Measurements from ENCODE around the gene CCDC88B. TPM values are rescaled to one million over a fixed set of nuclear protein-coding genes. Genes with fewer than 3 reads are reported as not detected.

CCDC88B gene
- polyA plus RNA-seq, 1 donor from 2014 or later, result 1.3 TPM

DNA sequence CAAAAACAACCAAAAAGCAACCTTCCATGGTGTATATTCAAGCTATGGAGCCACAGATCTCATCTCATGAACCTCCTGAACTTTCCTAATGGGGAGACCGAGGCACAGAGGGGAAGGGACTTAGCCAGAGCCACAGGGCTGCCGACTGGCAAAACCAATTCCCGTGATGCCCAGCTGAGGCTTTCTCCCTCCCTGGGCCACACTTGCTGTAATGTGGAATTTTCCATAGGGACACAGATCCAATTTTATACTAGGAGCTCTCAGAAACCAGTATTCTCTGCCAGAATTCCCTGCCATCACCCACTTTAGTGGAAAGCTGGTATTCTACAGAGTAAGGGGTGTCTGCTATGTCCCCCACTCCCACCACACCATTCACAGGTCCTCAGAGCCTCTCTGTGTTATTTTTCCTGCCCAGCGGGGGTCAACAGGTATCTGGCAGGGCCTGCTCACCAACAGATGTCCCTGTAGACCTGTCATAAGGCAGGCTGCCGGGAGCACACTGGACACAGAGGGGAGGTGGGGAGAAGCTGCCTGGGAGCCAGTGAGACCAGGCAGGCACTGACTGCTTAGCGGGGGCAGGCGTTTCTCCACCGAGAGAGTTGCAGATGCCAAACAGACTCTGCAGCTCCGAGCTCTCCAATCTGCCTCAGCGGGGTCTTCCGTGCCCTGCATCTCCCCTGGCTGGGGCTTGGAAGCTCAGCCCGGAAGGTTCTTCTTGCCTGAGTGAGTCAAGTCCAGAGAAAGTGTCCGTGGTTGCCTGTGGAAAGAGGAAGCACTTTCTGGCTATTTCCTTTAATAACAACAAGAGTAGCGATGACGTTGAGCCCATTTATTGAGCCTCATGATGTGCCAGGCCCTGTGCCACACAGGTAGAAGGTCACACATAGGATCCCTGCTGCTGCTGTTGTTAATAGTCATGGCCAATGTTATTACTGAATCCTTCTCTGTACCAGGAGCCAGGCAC is 45.3 kb downstream of the CCDC88B start:
- Histone ChIP-seq H3K27me3 (ENCODE audit: insufficient read depth, low read depth, low read length) (no peaks in the 10 kb centered on the region), H3K9me3 (ENCODE audit: low read length) (no peaks in the 10 kb centered on the region), H3K9ac (ENCODE audit: low read length) (no peak overlapping the region), H2AFZ (ENCODE audit: low read depth, low read length) (no peak overlapping the region), H3K4me2 (ENCODE audit: low read length) (no peak overlapping the region), H3K36me3 (ENCODE audit: insufficient read depth, low read length) (no peaks in the 10 kb centered on the region), H3F3A (ENCODE audit: insufficient read depth, low read length, poor library complexity, severe bottlenecking) (no peaks in the 10 kb centered on the region), H3K9me2 (ENCODE audit: insufficient read depth, low read length) (no peaks in the 10 kb centered on the region), H4K20me1 (ENCODE audit: insufficient read depth) (no peaks in the 10 kb centered on the region), H3K4me3 (ENCODE audit: low read length) (no peak overlapping the region), H3K79me2 (replicated peaks; ENCODE audit: insufficient read depth, low read length) (no peaks in the 10 kb centered on the region), H3K27ac (ENCODE audit: low read length) (no peak overlapping the region)
- TF ChIP-seq, protein P1, sequence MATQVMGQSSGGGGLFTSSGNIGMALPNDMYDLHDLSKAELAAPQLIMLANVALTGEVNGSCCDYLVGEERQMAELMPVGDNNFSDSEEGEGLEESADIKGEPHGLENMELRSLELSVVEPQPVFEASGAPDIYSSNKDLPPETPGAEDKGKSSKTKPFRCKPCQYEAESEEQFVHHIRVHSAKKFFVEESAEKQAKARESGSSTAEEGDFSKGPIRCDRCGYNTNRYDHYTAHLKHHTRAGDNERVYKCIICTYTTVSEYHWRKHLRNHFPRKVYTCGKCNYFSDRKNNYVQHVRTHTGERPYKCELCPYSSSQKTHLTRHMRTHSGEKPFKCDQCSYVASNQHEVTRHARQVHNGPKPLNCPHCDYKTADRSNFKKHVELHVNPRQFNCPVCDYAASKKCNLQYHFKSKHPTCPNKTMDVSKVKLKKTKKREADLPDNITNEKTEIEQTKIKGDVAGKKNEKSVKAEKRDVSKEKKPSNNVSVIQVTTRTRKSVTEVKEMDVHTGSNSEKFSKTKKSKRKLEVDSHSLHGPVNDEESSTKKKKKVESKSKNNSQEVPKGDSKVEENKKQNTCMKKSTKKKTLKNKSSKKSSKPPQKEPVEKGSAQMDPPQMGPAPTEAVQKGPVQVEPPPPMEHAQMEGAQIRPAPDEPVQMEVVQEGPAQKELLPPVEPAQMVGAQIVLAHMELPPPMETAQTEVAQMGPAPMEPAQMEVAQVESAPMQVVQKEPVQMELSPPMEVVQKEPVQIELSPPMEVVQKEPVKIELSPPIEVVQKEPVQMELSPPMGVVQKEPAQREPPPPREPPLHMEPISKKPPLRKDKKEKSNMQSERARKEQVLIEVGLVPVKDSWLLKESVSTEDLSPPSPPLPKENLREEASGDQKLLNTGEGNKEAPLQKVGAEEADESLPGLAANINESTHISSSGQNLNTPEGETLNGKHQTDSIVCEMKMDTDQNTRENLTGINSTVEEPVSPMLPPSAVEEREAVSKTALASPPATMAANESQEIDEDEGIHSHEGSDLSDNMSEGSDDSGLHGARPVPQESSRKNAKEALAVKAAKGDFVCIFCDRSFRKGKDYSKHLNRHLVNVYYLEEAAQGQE (IDR thresholded peaks at IDR 0.05; ENCODE audit: borderline replicate concordance), result no peak
- TF ChIP-seq, protein P2, sequence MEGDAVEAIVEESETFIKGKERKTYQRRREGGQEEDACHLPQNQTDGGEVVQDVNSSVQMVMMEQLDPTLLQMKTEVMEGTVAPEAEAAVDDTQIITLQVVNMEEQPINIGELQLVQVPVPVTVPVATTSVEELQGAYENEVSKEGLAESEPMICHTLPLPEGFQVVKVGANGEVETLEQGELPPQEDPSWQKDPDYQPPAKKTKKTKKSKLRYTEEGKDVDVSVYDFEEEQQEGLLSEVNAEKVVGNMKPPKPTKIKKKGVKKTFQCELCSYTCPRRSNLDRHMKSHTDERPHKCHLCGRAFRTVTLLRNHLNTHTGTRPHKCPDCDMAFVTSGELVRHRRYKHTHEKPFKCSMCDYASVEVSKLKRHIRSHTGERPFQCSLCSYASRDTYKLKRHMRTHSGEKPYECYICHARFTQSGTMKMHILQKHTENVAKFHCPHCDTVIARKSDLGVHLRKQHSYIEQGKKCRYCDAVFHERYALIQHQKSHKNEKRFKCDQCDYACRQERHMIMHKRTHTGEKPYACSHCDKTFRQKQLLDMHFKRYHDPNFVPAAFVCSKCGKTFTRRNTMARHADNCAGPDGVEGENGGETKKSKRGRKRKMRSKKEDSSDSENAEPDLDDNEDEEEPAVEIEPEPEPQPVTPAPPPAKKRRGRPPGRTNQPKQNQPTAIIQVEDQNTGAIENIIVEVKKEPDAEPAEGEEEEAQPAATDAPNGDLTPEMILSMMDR (IDR thresholded peaks at IDR 0.05; ENCODE audit: poor library complexity, severe bottlenecking), result no peak
- TF ChIP-seq RAD21 (conservative IDR thresholded peaks at IDR 0.05), result no peak
- TF ChIP-seq SMC3 (conservative IDR thresholded peaks at IDR 0.05; ENCODE audit: poor library complexity), result no peak
- no peak for TF ChIP-seq EZH2 (IDR thresholded peaks at IDR 0.05; ENCODE audit: borderline replicate concordance, insufficient read depth, low read length, poor library complexity, severe bottlenecking)
- no peak for TF ChIP-seq MXI1 (conservative IDR thresholded peaks at IDR 0.05; ENCODE audit: poor library complexity, severe bottlenecking)
- no peak for TF ChIP-seq POLR2AphosphoS5 (IDR thresholded peaks at IDR 0.05)
- no peak for TF ChIP-seq EP300 (conservative IDR thresholded peaks at IDR 0.05; ENCODE audit: poor library complexity, severe bottlenecking)
- TF ChIP-seq TAF1 (IDR thresholded peaks at IDR 0.05; ENCODE audit: low read depth), result no peak

DNA sequence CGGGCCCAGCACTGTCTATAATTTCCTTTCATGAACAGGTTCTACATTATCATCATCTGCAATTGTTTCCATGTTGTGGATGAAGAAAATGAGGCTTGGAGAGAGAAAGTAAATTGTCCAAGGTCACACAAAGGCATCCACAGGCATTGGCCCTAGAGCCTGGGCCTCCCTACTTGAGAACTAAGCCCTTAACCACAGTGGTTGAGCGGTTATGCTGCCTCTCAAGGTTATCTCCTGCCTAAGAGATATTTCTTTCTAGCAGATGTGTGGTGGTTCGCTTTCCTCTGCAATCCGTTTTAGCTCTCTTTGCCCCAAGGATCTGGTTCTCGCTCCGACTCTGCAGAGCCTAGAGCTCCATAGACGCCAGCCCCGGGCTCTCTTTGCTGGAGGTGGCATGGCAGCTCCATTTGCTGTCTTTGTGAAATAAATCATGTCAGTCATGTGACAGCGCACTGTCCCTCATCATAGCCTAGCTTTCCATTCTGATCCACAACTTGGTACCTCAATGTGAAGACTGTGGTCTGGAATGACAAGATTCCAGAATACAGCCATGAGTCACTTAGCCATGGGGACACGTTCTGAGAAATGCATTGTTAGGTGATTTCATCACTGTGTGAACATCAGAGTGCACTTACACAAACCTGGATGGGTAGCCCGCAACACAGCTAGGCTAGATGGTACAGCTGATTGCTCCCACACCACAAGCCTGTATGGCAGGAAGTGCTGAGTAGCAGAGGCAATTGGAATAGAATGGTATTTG is 46.1 kb downstream of the CCDC88B start:
- H3F3A ChIP-seq (ENCODE audit: insufficient read depth, low read length, poor library complexity, severe bottlenecking), result no peaks in the 10 kb centered on the region

More for the DNA sequence above, 46.1 kb downstream of the CCDC88B start:
- Histone ChIP-seq H3K4me3 (ENCODE audit: low read length) (no peak overlapping the region), H3K4me2 (ENCODE audit: low read length) (no peak overlapping the region), H3K9ac (ENCODE audit: low read length) (no peak overlapping the region), H3K27ac (ENCODE audit: low read length) (no peak overlapping the region), H3K9me2 (ENCODE audit: insufficient read depth, low read length) (no peaks in the 10 kb centered on the region), H3K79me2 (replicated peaks; ENCODE audit: insufficient read depth, low read length) (no peaks in the 10 kb centered on the region), H2AFZ (ENCODE audit: low read depth, low read length) (no peak overlapping the region), H4K20me1 (ENCODE audit: insufficient read depth) (no peaks in the 10 kb centered on the region), H3K27me3 (ENCODE audit: insufficient read depth, low read depth, low read length) (no peaks in the 10 kb centered on the region), H3K36me3 (ENCODE audit: insufficient read depth, low read length) (no peaks in the 10 kb centered on the region), H3K9me3 (ENCODE audit: low read length) (no peaks in the 10 kb centered on the region)
- no peak for TF ChIP-seq TAF1 (IDR thresholded peaks at IDR 0.05; ENCODE audit: low read depth)
- TF ChIP-seq RAD21 (conservative IDR thresholded peaks at IDR 0.05), result no peak
- no peak for TF ChIP-seq EZH2 (IDR thresholded peaks at IDR 0.05; ENCODE audit: borderline replicate concordance, insufficient read depth, low read length, poor library complexity, severe bottlenecking)
- no peak for TF ChIP-seq POLR2AphosphoS5 (IDR thresholded peaks at IDR 0.05)

All from neural cell (in vitro differentiated cells).